ENCODE measurements around the gene VWF.

GRCh38 chr12:5947006-5947405, 177.5 kb downstream of the VWF start:
- no peak for TF ChIP-seq POLR2A (IDR thresholded peaks at IDR 0.05)
- TF ChIP-seq, protein P1, sequence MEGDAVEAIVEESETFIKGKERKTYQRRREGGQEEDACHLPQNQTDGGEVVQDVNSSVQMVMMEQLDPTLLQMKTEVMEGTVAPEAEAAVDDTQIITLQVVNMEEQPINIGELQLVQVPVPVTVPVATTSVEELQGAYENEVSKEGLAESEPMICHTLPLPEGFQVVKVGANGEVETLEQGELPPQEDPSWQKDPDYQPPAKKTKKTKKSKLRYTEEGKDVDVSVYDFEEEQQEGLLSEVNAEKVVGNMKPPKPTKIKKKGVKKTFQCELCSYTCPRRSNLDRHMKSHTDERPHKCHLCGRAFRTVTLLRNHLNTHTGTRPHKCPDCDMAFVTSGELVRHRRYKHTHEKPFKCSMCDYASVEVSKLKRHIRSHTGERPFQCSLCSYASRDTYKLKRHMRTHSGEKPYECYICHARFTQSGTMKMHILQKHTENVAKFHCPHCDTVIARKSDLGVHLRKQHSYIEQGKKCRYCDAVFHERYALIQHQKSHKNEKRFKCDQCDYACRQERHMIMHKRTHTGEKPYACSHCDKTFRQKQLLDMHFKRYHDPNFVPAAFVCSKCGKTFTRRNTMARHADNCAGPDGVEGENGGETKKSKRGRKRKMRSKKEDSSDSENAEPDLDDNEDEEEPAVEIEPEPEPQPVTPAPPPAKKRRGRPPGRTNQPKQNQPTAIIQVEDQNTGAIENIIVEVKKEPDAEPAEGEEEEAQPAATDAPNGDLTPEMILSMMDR (IDR thresholded peaks at IDR 0.05): no peak
